Nasal cavity respiratory epithelium epithelial cell of viscerocranial mucosa (primary cell): ENCODE results near the gene ABHD16B. TPM values are rescaled to one million over a fixed set of nuclear protein-coding genes. Genes with fewer than 3 reads are reported as not detected.

Source experiments
- total RNA-seq: library from RNA; depleted of rRNA; stranded (reverse); fragments of >200 nt; gene quantifications from 2 replicates; pipeline ENCODE4 v1.2.3, GENCODE V29; 2014

Gene ABHD16B
- total RNA-seq = not detected in 2 replicates

DNA sequence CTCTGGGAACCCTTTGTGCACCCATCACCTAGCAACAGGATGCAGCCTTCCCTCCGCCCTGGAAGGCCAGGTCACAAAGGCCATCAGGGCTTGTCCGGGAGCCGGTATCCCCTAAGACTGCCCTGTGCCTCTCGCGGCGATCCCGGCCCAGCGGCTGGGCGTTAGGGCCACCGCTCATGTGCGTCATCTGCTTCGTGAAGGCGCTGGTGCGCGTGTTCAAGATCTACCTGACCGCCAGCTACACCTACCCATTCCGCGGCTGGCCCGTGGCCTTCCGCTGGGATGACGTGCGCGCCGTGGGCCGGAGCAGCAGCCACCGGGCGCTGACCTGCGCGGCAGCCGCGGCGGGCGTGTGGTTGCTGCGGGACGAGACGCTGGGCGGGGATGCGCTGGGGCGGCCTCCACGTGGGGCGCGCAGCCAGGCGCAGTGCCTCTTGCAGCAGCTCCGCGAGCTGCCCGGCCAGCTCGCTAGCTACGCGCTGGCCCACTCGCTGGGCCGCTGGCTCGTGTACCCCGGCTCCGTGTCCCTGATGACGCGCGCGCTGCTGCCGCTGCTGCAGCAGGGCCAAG, at the start of gene ABHD16B:
Gene ABHD16B, plus strand, starts transcription at position 134 of the 570 bp plus-strand sequence. Its CDS starts 43 bp downstream, at position 177.

DNA sequence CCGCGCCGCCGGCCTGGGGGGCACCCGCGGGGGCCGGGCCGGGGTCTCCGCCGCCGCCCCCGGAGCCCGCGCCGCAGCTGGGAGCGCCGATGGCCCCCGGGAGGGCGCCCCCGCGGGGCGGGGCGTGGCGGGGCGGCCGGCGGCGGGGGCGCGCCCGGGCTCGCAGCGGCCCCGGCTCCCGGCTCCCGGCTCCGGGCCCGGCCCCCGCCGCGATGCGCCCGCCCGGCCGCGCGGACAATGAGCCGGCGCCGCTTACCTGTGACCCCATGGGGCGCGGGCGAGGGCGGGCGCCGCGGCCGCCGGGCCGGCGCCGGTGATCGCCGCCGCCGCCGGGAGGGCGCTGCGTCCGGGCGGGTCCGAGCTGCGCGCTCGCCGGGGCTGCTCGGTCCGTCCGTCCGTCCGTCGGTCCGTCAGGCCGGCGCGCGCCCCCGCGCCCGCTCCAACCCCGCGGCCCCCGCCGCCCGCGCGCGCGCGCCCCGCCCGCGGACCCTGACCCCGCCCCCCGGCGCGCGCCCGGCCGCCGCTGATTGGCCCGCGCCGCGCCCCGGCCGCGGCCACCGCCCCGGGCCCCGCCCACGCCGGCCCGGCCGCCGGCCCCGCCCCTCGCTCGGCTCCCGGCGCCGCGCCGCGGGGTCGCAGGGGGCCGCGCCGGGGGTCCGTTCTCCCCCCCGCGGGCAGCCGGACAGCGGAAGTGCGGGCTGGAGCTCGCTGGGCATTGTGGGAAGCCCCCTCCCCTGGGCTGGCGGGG, 30.3 kb upstream of the ABHD16B start, which contains the start of gene ZBTB46:
Gene ZBTB46, minus strand, starts transcription at position 424 of the 748 bp plus-strand sequence. CDS start 40,507 bp downstream, outside the sequence.

GRCh38 chr20:63864978-63865640, 3.8 kb downstream of the ABHD16B start, which contains the start of gene TPD52L2:
TPD52L2 (plus strand) TSS chr20:63865270; CDS start chr20:63865366, 96 bp downstream.

GRCh38 chr20:63894358-63895201, 33.3 kb downstream of the ABHD16B start, which contains the start of gene DNAJC5:
DNAJC5 (plus strand) TSS chr20:63895126; CDS start chr20:63928346, 33,220 bp downstream.

Other genes starting within 250 kb of the ABHD16B start
- gene GMEB2, start 234.4 kb upstream of the ABHD16B start, total RNA-seq = 16.1 and 17.7 TPM in 2 replicates
- gene STMN3, start 208.1 kb upstream of the ABHD16B start, total RNA-seq = under 0.01 and 1.2 TPM in 2 replicates
- 5.1 and 11.7 TPM in 2 replicates for gene RTEL1, start 203.2 kb upstream of the ABHD16B start, total RNA-seq
- gene TNFRSF6B, start 164.8 kb upstream of the ABHD16B start, total RNA-seq = 5.5 and 26.8 TPM in 2 replicates
- 28.7 and 51.0 TPM in 2 replicates for gene ARFRP1, start 153.5 kb upstream of the ABHD16B start, total RNA-seq
- gene ZGPAT, start 153.5 kb upstream of the ABHD16B start, total RNA-seq = 16.7 and 16.9 TPM in 2 replicates
- gene LIME1, start 124.8 kb upstream of the ABHD16B start, total RNA-seq = 1.0 and 4.3 TPM in 2 replicates
- gene SLC2A4RG, start 121.7 kb upstream of the ABHD16B start, total RNA-seq = 22.2 and 24.8 TPM in 2 replicates
- 1.2 and 1.7 TPM in 2 replicates for gene ZBTB46, start 30.2 kb upstream of the ABHD16B start, total RNA-seq
- gene TPD52L2, start 3.8 kb downstream of the ABHD16B start, total RNA-seq = 129 and 145 TPM in 2 replicates
- 93.3 and 143 TPM in 2 replicates for gene DNAJC5, start 33.6 kb downstream of the ABHD16B start, total RNA-seq
- gene UCKL1, start 94.9 kb downstream of the ABHD16B start, total RNA-seq = 18.5 and 29.2 TPM in 2 replicates
- gene ZNF512B, start 108.4 kb downstream of the ABHD16B start, total RNA-seq = 6.2 and 18.0 TPM in 2 replicates
- gene SAMD10, start 118.1 kb downstream of the ABHD16B start, total RNA-seq = 2.7 and 4.8 TPM in 2 replicates
- 25.6 and 69.8 TPM in 2 replicates for gene PRPF6, start 119.6 kb downstream of the ABHD16B start, total RNA-seq
- 0.34 and 0.78 TPM in 2 replicates for gene C20orf204, start 174.7 kb downstream of the ABHD16B start, total RNA-seq
- gene SOX18, start 188.1 kb downstream of the ABHD16B start, total RNA-seq = not detected in 2 replicates
- 4.1 and 12.2 TPM in 2 replicates for gene TCEA2, start 201.7 kb downstream of the ABHD16B start, total RNA-seq
- 5.8 and 14.2 TPM in 2 replicates for gene RGS19, start 218.0 kb downstream of the ABHD16B start, total RNA-seq
- gene OPRL1, start 218.6 kb downstream of the ABHD16B start, total RNA-seq = 0.34 and 0.71 TPM in 2 replicates
- not detected in 2 replicates for gene LKAAEAR1, start 222.9 kb downstream of the ABHD16B start, total RNA-seq
- gene NPBWR2, start 246.1 kb downstream of the ABHD16B start, total RNA-seq = not detected in 2 replicates